ENCODE results near the gene CFAP52. TPM values are rescaled to one million over a fixed set of nuclear protein-coding genes. Genes with fewer than 3 reads are reported as not detected.

Gene CFAP52
- total and polyA plus RNA-seq, 2 of the 8 experiments (the other 6 are each of a cell fraction or from before 2014, with no cell fraction given), result 0.11 TPM; not detected in 1

DNA sequence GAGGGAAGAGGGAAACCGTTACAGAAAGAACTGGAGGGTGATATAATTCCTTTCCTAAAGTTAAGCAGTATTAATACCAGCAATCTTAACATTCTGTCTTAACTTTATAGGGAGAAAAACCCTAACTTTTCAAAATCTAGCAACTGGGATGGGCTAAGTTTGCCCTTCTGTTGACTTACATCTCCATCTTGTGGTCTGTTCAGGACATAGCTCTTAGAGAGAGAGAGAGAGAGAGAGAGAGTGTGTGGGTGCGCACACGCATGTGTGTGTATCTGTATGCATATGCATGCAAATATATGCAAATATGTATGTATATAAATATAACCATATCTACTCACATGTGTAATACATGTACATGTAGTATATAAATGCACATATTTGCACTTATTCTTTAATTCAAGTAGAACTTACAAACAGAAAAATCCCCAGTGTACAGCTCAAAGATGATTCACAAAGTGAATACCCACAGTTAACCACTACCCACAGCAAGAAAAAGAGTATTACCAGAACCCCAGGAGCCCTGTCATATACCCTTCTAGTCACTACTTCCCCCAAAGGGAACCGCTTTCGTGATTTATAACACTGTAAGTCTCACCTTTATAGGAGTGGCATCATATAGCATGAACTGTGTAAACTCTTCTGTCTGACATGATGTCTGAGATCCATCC is 47.3 kb upstream of the CFAP52 start (continued):
- 0 out of 2 replicates have a peak, but pooled peaks have one; percentile 68 for TF ChIP-seq POU5F1 (IDR thresholded peaks at IDR 0.05; ENCODE audit: low read depth, low read length)
- TF ChIP-seq ASH2L (IDR thresholded peaks at IDR 0.05; ENCODE audit: low read length), result no peak
- TF ChIP-seq SRF (IDR thresholded peaks at IDR 0.05; ENCODE audit: low read depth, low read length), result no peak
- no peak for TF ChIP-seq PHF8 (conservative IDR thresholded peaks at IDR 0.05; ENCODE audit: low read depth, low read length)
- TF ChIP-seq HDAC6 (IDR thresholded peaks at IDR 0.05; ENCODE audit: low read depth, low read length), result no peak
- TF ChIP-seq SIN3A (conservative IDR thresholded peaks at IDR 0.05 in 1 of 2, IDR thresholded peaks at IDR 0.05 in 1 of 2; ENCODE audit: low read depth in 1 of 2, low read length in 2 of 2), result no peak
- TF ChIP-seq, protein P1, sequence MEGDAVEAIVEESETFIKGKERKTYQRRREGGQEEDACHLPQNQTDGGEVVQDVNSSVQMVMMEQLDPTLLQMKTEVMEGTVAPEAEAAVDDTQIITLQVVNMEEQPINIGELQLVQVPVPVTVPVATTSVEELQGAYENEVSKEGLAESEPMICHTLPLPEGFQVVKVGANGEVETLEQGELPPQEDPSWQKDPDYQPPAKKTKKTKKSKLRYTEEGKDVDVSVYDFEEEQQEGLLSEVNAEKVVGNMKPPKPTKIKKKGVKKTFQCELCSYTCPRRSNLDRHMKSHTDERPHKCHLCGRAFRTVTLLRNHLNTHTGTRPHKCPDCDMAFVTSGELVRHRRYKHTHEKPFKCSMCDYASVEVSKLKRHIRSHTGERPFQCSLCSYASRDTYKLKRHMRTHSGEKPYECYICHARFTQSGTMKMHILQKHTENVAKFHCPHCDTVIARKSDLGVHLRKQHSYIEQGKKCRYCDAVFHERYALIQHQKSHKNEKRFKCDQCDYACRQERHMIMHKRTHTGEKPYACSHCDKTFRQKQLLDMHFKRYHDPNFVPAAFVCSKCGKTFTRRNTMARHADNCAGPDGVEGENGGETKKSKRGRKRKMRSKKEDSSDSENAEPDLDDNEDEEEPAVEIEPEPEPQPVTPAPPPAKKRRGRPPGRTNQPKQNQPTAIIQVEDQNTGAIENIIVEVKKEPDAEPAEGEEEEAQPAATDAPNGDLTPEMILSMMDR (IDR thresholded peaks at IDR 0.05; ENCODE audit: control extremely low read depth in 1 of 3, insufficient read depth in 1 of 3, low read depth in 1 of 3, low read length in 3 of 3), result peak in 2 of 3 experiments; percentile 58 to 60; a peak in 3 of 4 replicates
- TF ChIP-seq MAFK (IDR thresholded peaks at IDR 0.05; ENCODE audit: low read depth, low read length), result no peak

Data from H1 (cell line).